GM23248 (cell line): ENCODE data around the gene ZNF408. TPM values are rescaled to one million over a fixed set of nuclear protein-coding genes. Genes with fewer than 3 reads are reported as not detected.
A peak's percentile ranks its signal among the peaks of the same experiment; 100 is the strongest.

Experiments used
- DNase-seq: peaks from one replicate; pipeline ENCODE4 v3.0.0-alpha.2; 2015
- H2AFZ ChIP-seq: fragments of 200-600 bp; sonication (generic); 2 replicates; pipeline ENCODE4 v1.6.1; 2016; ENCODE audit warnings: antibody characterized with exemption
- H3F3A ChIP-seq: fragments of 200-600 bp; sonication (generic); 2 replicates; pipeline ENCODE4 v1.6.1; 2016; ENCODE audit warnings: mild to moderate bottlenecking, antibody characterized with exemption, mixed run types; ENCODE audit not compliant: insufficient read depth
- H3K27ac ChIP-seq: fragments of 200-600 bp; sonication (generic); 2 replicates; pipeline ENCODE4 v1.5.1; 2016; ENCODE audit warnings: mild to moderate bottlenecking
- H3K27me3 ChIP-seq: fragments of 200-600 bp; sonication (generic); replicated peaks from 2 replicates; pipeline ENCODE4 v1.6.1; 2016; ENCODE audit warnings: mild to moderate bottlenecking; ENCODE audit not compliant: insufficient read depth
- H3K36me3 ChIP-seq: fragments of 200-600 bp; sonication (generic); 2 replicates; pipeline ENCODE4 v1.6.1; 2016; ENCODE audit warnings: low read depth, mild to moderate bottlenecking
- H3K4me1 ChIP-seq: fragments of 200-600 bp; sonication (generic); 2 replicates; pipeline ENCODE4 v1.6.1; 2016; ENCODE audit warnings: mild to moderate bottlenecking; ENCODE audit not compliant: insufficient read depth
- H3K4me2 ChIP-seq: fragments of 200-600 bp; sonication (generic); one replicate; pipeline ENCODE4 v1.6.1; 2016; ENCODE audit warnings: mild to moderate bottlenecking; ENCODE audit not compliant: unreplicated experiment
- H3K4me3 ChIP-seq: fragments of 200-600 bp; sonication (generic); 2 replicates; pipeline ENCODE4 v1.5.1; 2016; ENCODE audit warnings: mild to moderate bottlenecking
- H3K79me2 ChIP-seq: fragments of 200-600 bp; sonication (generic); 2 replicates; pipeline ENCODE4 v1.6.1; 2016; ENCODE audit warnings: mild to moderate bottlenecking; ENCODE audit not compliant: insufficient read depth
- H3K9ac ChIP-seq: fragments of 200-600 bp; sonication (generic); 2 replicates; pipeline ENCODE4 v1.6.1; 2016; ENCODE audit warnings: mild to moderate bottlenecking
- H3K9me2 ChIP-seq: fragments of 200-600 bp; sonication (generic); 2 replicates; pipeline ENCODE4 v1.6.1; 2016; ENCODE audit warnings: mixed run types, mild to moderate bottlenecking, moderate library complexity; ENCODE audit not compliant: insufficient read depth
- H3K9me3 ChIP-seq: fragments of 200-600 bp; sonication (generic); one replicate; pipeline ENCODE4 v1.6.1; 2017; ENCODE audit warnings: low read depth
- H4K20me1 ChIP-seq: fragments of 200-600 bp; sonication (generic); 2 replicates; pipeline ENCODE4 v1.6.0; 2016; ENCODE audit not compliant: insufficient read depth
- EZH2 ChIP-seq: fragments of 200-600 bp; sonication (generic); IDR thresholded peaks from 2 replicates; pipeline ENCODE4 v1.6.1; 2018; ENCODE audit warnings: antibody characterized with exemption, mild to moderate bottlenecking; ENCODE audit not compliant: insufficient read depth, poor library complexity, severe bottlenecking
- EZH2phosphoT487 ChIP-seq: fragments of 200-600 bp; sonication (generic); IDR thresholded peaks from 2 replicates; pipeline ENCODE4 v1.6.1; 2018; ENCODE audit warnings: antibody characterized with exemption, moderate library complexity, mild to moderate bottlenecking, low read depth; ENCODE audit not compliant: insufficient read depth
- WGBS, 2 experiments: methylation state at CpG; one replicate each; pipeline ENCODE4 v1.1.6; 2015 to 2017; ENCODE audit warnings: low lambda C conversion rate in 2 of 2, low coverage in 1 of 2; ENCODE audit errors: missing lambda C conversion rate in 2 of 2; 5-methylcytosine and 5-hydroxymethylcytosine counted together
- in situ Hi-C: fragments of 300-500 bp; cut with MboI; formaldehyde crosslinking; loops from 2 replicates; pipeline ENCODE4 v1.15.0; 2020
- polyA plus RNA-seq: library from polyadenylated mRNA; unstranded; fragments of >200 nt; fragmentation: Nextera tagmentation; extraction: Ambion mirVana; gene quantifications from 2 replicates; pipeline ENCODE4 v1.2.1, GENCODE V29; 2016
- total RNA-seq: library from RNA; depleted of rRNA; stranded (reverse); fragments of >200 nt; shearing (Covaris generic); gene quantifications from 2 replicates; pipeline ENCODE4 v1.2.3, GENCODE V29; 2014

The ZNF408 gene
- total and polyA plus RNA-seq, 2 experiments from 2014 or later, result 9.6 to 9.9 TPM

GRCh38 chr11:46677169-46677568 is 23.7 kb upstream of the ZNF408 start:
- H3K27me3 ChIP-seq, result no peaks in the 10 kb centered on the region
- no peak for TF ChIP-seq EZH2phosphoT487
- no peaks in the 10 kb centered on the region for H4K20me1 ChIP-seq
- no peaks in the 10 kb centered on the region for H3K9me2 ChIP-seq
- in situ Hi-C loops, result no loop called here
- H3K27ac ChIP-seq, result no peak overlapping the region
- no peak overlapping the region for H3K4me2 ChIP-seq
- peaks cover 13% of the 10 kb centered on the region for H3K4me1 ChIP-seq
- H3K79me2 ChIP-seq, result no peaks in the 10 kb centered on the region
- DNase-seq, result no peak
- no peak overlapping the region for H2AFZ ChIP-seq
- H3K9me3 ChIP-seq, result no peaks in the 10 kb centered on the region
- H3K4me3 ChIP-seq, result no peak overlapping the region
- H3K9ac ChIP-seq, result no peak overlapping the region
- peaks cover 25% of the 10 kb centered on the region for H3F3A ChIP-seq
- WGBS, 2 experiments, result 98% methylated on average over 8 of the region's 8 CpGs
- peaks cover 23% of the 10 kb centered on the region; the same call in 1 of the 2 replicates for H3K36me3 ChIP-seq

GRCh38 chr11:46677991-46678740 is 22.7 kb upstream of the ZNF408 start:
- H3K36me3 ChIP-seq, result peaks cover 16% of the 10 kb centered on the region; the same call in 1 of the 2 replicates
- no peaks in the 10 kb centered on the region for H4K20me1 ChIP-seq
- no peak overlapping the region for H2AFZ ChIP-seq
- no peaks in the 10 kb centered on the region for H3K9me2 ChIP-seq
- H3K9me3 ChIP-seq, result no peaks in the 10 kb centered on the region
- H3F3A ChIP-seq, result peaks cover 26% of the 10 kb centered on the region
- DNase-seq, result peak; percentile 49
- no peak for TF ChIP-seq EZH2
- TF ChIP-seq EZH2phosphoT487, result no peak
- H3K9ac ChIP-seq, result no peak overlapping the region
- H3K4me3 ChIP-seq, result no peak overlapping the region
- no peaks in the 10 kb centered on the region for H3K27me3 ChIP-seq
- no peak overlapping the region for H3K4me2 ChIP-seq
- 81 to 87% methylated on average over 10 of the region's 10 CpGs for WGBS, 2 experiments
- peaks cover 13% of the 10 kb centered on the region for H3K4me1 ChIP-seq
- in situ Hi-C loops, result no loop called here
- H3K27ac ChIP-seq, result 0 out of 2 replicates have a peak overlapping the region, but pooled peaks have one; percentile 9
- H3K79me2 ChIP-seq, result 0 out of 2 replicates have a peak, but pooled peaks cover 2% of the 10 kb centered on the region

DNA sequence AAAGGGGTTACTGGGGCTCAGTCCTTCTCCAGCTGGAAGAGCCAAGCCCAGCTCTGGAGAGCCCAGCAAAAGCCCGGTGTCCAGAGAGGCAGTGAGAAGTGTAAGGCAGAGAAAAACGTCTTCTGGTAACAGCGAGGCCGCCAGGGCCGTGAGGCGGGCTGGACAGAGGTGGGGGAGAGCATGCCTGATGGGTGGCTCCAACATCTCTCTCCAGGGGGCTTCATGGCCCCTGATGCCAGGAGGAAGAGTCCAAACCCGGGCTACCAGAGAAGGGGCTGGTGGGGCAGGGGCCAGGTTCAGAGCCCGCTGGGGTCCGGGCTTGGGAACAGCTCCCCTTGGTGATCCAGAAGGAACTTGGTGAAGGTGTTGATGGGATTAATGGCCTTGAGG is 22.1 kb upstream of the ZNF408 start:
- Histone ChIP-seq H4K20me1 (no peaks in the 10 kb centered on the region), H3K4me2 (no peak overlapping the region), H3K27me3 (no peaks in the 10 kb centered on the region), H3F3A (peaks cover 28% of the 10 kb centered on the region), H3K9me2 (no peaks in the 10 kb centered on the region), H2AFZ (no peak overlapping the region), H3K4me1 (peaks cover 13% of the 10 kb centered on the region), H3K79me2 (0 out of 2 replicates have a peak, but pooled peaks cover 4% of the 10 kb centered on the region), H3K27ac (0 out of 2 replicates have a peak overlapping the region, but pooled peaks have one; percentile 9), H3K36me3 (peaks cover 16% of the 10 kb centered on the region; the same call in 1 of the 2 replicates), H3K9me3 (no peaks in the 10 kb centered on the region), H3K9ac (no peak overlapping the region), H3K4me3 (no peak overlapping the region)
- in situ Hi-C loops, result no loop called here
- 90 to 93% methylated on average over 9 of the region's 9 CpGs for WGBS, 2 experiments
- TF ChIP-seq EZH2 (no peak), EZH2phosphoT487 (no peak)
- DNase-seq, result no peak

DNA sequence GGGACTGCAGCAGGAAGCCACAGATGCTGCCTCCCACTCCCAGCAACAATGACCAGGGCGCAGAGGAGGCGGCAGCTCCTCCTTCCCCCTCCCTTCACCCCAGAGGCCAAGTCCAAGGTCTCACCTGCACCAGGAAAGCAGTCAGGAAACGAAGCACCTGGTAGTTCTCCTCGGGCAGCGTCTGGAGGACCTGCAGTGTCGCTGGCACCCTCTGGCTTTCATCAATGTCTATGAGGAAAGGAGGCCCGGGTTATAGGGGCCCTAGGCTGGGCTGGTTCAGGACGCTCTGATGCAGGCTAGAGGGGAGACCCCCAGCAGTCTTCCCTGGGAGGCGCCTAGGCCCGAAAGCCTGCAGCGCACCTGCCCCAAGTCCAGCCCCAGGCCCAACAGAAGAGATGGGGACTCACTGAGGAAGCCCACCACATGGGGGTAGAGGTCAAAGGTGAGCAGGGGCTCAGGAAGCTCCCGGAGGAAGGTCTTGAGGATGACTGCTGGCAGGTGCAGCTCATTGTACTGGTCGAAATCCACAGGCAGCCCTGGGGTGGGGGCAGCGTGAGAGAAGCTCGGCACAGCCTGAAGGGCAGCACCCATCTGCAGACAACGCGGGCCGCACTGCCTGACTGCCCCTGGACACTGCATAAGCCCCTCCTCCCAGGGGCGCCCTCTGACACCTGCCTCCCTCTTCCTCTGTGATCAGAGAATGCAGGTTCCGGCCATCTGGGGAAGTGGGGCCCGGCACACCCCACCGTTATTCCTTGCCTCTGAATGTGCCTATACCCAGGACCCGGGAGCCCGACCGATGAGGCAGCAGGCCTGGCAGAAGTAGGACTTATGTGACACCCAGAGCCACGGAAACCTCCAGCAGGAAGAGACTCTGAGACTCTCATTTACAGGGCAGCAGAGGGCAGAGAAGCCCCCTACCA is 21.3 kb upstream of the ZNF408 start:
- no peak overlapping the region for H3K9ac ChIP-seq
- H3K4me2 ChIP-seq, result no peak overlapping the region
- no peaks in the 10 kb centered on the region for H3K9me3 ChIP-seq
- no peaks in the 10 kb centered on the region for H3K27me3 ChIP-seq
- H3K79me2 ChIP-seq, result peaks cover 7% of the 10 kb centered on the region; the same call in 1 of the 2 replicates
- H3F3A ChIP-seq, result peaks cover 27% of the 10 kb centered on the region
- H3K9me2 ChIP-seq, result no peaks in the 10 kb centered on the region
- H3K4me3 ChIP-seq, result no peak overlapping the region
- no peak overlapping the region for H3K27ac ChIP-seq
- no peaks in the 10 kb centered on the region for H4K20me1 ChIP-seq
- peaks cover 16% of the 10 kb centered on the region; the same call in 1 of the 2 replicates for H3K36me3 ChIP-seq
- in situ Hi-C loops, result no loop called here
- WGBS, 2 experiments, result 80 to 89% methylated on average over 26 of the region's 26 CpGs
- peaks cover 13% of the 10 kb centered on the region for H3K4me1 ChIP-seq
- no peak for DNase-seq
- H2AFZ ChIP-seq, result no peak overlapping the region
- no peak for TF ChIP-seq EZH2
- TF ChIP-seq EZH2phosphoT487, result no peak
